IMR-90 (cell line): ENCODE measurements around the gene AUH. TPM values are rescaled to one million over a fixed set of nuclear protein-coding genes. Genes with fewer than 3 reads are reported as not detected.
A peak's percentile ranks its signal among the peaks of the same experiment; 100 is the strongest.

Source experiments
- ATAC-seq: fragments of 200-7000 bp; cut with Tn5 transposase; 2 replicates; pipeline ENCODE4 v1.9.1; 2020; ENCODE audit warnings: low read depth, mild to moderate bottlenecking, moderate library complexity
- BruUV-seq: library from RNA; stranded (reverse); fragments of 400-500 nt; replicated peaks from 2 replicates; lab custom pipeline; 2021; lab: Mats Ljungman, UMichigan
- CTCF ChIA-PET: fragments of 300-600 bp; formaldehyde crosslinking; extraction: SDS; loops from one replicate; lab custom pipeline; 2021; ENCODE audit warnings: antibody characterized with exemption; lab: Yijun Ruan, JAX
- POLR2A ChIA-PET: fragments of 300-600 bp; sonication (Branson Sonifier 250); formaldehyde crosslinking; loops from one replicate; lab custom pipeline; 2022; ENCODE audit warnings: antibody characterized with exemption; ENCODE audit not compliant: unreplicated experiment; lab: Charles Lee
- DNase-seq: peaks from one replicate; pipeline ENCODE4 v3.0.0; 2013
- H2AFZ ChIP-seq: replicated peaks from 2 replicates; pipeline ENCODE3; 2013; ENCODE audit warnings: low read length, mild to moderate bottlenecking; ENCODE audit not compliant: poor library complexity
- H2AK5ac ChIP-seq: 2 replicates; pipeline ENCODE4 v1.6.1; 2013; ENCODE audit warnings: low read depth, low read length, inconsistent platforms
- H2AK9ac ChIP-seq: replicated peaks from 2 replicates; pipeline ENCODE3; 2013; ENCODE audit warnings: mild to moderate bottlenecking, low read depth, low read length, moderate library complexity; ENCODE audit not compliant: poor library complexity
- H2BK120ac ChIP-seq: 2 replicates; pipeline ENCODE4 v1.6.1; 2013; ENCODE audit warnings: low read depth, low read length, inconsistent platforms
- H2BK15ac ChIP-seq: 3 replicates; pipeline ENCODE4 v1.6.1; 2013; ENCODE audit warnings: low read depth, low read length, inconsistent platforms
- H2BK20ac ChIP-seq: 2 replicates; pipeline ENCODE4 v1.6.1; 2013; ENCODE audit warnings: low read depth, mild to moderate bottlenecking, inconsistent platforms, low read length, moderate library complexity
- H2BK5ac ChIP-seq: 2 replicates; pipeline ENCODE4 v1.6.1; 2013; ENCODE audit warnings: mild to moderate bottlenecking, low read depth, low read length, inconsistent platforms; ENCODE audit not compliant: poor library complexity, severe bottlenecking
- H3K14ac ChIP-seq: replicated peaks from 2 replicates; pipeline ENCODE4 v1.6.1; 2013; ENCODE audit warnings: low read depth, low read length, inconsistent platforms
- H3K18ac ChIP-seq: 2 replicates; pipeline ENCODE4 v1.6.1; 2013; ENCODE audit warnings: low read depth, low read length, control low read depth
- H3K23ac ChIP-seq: 2 replicates; pipeline ENCODE4 v1.6.1; 2013; ENCODE audit warnings: low read depth, low read length, inconsistent platforms
- H3K27ac ChIP-seq: 2 replicates; pipeline ENCODE4 v1.5.1; 2013; ENCODE audit warnings: mild to moderate bottlenecking, control low read depth, low read length; ENCODE audit not compliant: insufficient read depth
- H3K27me3 ChIP-seq: 2 replicates; pipeline ENCODE4 v1.6.1; 2013; ENCODE audit warnings: low read length; ENCODE audit not compliant: control insufficient read depth, insufficient read depth
- H3K36me3 ChIP-seq: 2 replicates; pipeline ENCODE4 v1.6.1; 2013; ENCODE audit warnings: low read length, mixed read lengths; ENCODE audit not compliant: control insufficient read depth, insufficient read depth
- H3K4ac ChIP-seq: 2 replicates; pipeline ENCODE4 v1.6.1; 2013; ENCODE audit warnings: low read depth, low read length, inconsistent platforms
- H3K4me1 ChIP-seq: 2 replicates; pipeline ENCODE4 v1.6.1; 2013; ENCODE audit warnings: low read length, mixed read lengths; ENCODE audit not compliant: control insufficient read depth, insufficient read depth
- H3K4me2 ChIP-seq: 2 replicates; pipeline ENCODE4 v1.6.1; 2013; ENCODE audit warnings: low read depth, mild to moderate bottlenecking, control low read depth, low read length, moderate library complexity
- H3K4me3 ChIP-seq: 2 replicates; pipeline ENCODE4 v1.5.1; 2013; ENCODE audit warnings: low read depth, mild to moderate bottlenecking, control low read depth, low read length, moderate library complexity; ENCODE audit not compliant: insufficient read depth
- H3K56ac ChIP-seq: 2 replicates; pipeline ENCODE4 v1.6.1; 2013; ENCODE audit warnings: low read length, inconsistent platforms; ENCODE audit not compliant: insufficient read depth; ENCODE audit errors: extremely low read depth
- H3K79me1 ChIP-seq, 2 experiments: 2 replicates each; pipeline ENCODE4 v1.6.1; 2013; ENCODE audit warnings: low read length in 2 of 2, inconsistent platforms in 1 of 2, low read depth in 1 of 2
- H3K9ac ChIP-seq: 2 replicates; pipeline ENCODE4 v1.6.1; 2013; ENCODE audit warnings: low read depth, low read length, control low read depth
- H3K9me1 ChIP-seq: 2 replicates; pipeline ENCODE4 v1.6.1; 2013; ENCODE audit warnings: low read length, inconsistent platforms; ENCODE audit not compliant: insufficient read depth
- H3K9me3 ChIP-seq: 2 replicates; pipeline ENCODE4 v1.6.1; 2013; ENCODE audit warnings: low read length; ENCODE audit not compliant: control insufficient read depth, insufficient read depth
- H4K20me1 ChIP-seq: 2 replicates; pipeline ENCODE4 v1.6.1; 2013; ENCODE audit warnings: low read length, inconsistent platforms; ENCODE audit not compliant: insufficient read depth
- H4K5ac ChIP-seq: 2 replicates; pipeline ENCODE4 v1.6.1; 2013; ENCODE audit warnings: mild to moderate bottlenecking, low read depth, low read length, control low read depth
- H4K8ac ChIP-seq, 2 experiments: 2 replicates each; pipeline ENCODE4 v1.6.1; 2013; ENCODE audit warnings: low read depth in 2 of 2, low read length in 2 of 2, control low read depth in 1 of 2, inconsistent platforms in 1 of 2
- H4K91ac ChIP-seq: 2 replicates; pipeline ENCODE4 v1.6.1; 2013; ENCODE audit warnings: low read depth, low read length, inconsistent platforms; ENCODE audit not compliant: insufficient read depth
- CHD1 ChIP-seq: IDR thresholded peaks from 2 replicates; pipeline ENCODE4 v1.6.1; 2012; ENCODE audit warnings: low read depth, low read length, improper control_type of control experiment
- MAFK ChIP-seq: IDR thresholded peaks from 2 replicates; pipeline ENCODE4 v1.6.1; 2012; ENCODE audit warnings: low read depth, low read length, improper control_type of control experiment
- RAD21 ChIP-seq: IDR thresholded peaks from 2 replicates; pipeline ENCODE4 v1.6.1; 2012; ENCODE audit warnings: low read length, improper control_type of control experiment
- SMC3 ChIP-seq: fragments of 150-350 bp; IDR thresholded peaks from 2 replicates; pipeline ENCODE4 v1.6.1; 2016; ENCODE audit warnings: low read depth, mild to moderate bottlenecking, antibody characterized with exemption, low read length, moderate library complexity
- WGBS, 2 experiments: methylation state at CpG; one replicate each; pipeline versions ENCODE4 v1.1.5 to v1.1.7; 2013; ENCODE audit warnings: missing lambda C conversion rate in 2 of 2; ENCODE audit not compliant: insufficient read length in 1 of 2; ENCODE audit errors: extremely low coverage in 2 of 2; 5-methylcytosine and 5-hydroxymethylcytosine counted together
- dilution Hi-C: fragments of 300-500 bp; cut with HindIII; formaldehyde crosslinking; loops from one replicate; pipeline ENCODE4 v1.14.3; 2018; ENCODE audit warnings: low sequenced_read_pairs; ENCODE audit not compliant: unreplicated experiment
- in situ Hi-C: fragments of 300-500 bp; cut with MboI; formaldehyde crosslinking; loops from 3 replicates; pipeline ENCODE4 v1.14.3; 2019; ENCODE audit warnings: low sequenced_read_pairs, inconsistent platforms, mixed read lengths
- intact Hi-C: fragments of 100-400 bp; cut with micrococcal nuclease; formaldehyde crosslinking; loops from 2 replicates; pipeline ENCODE4 v1.10.0; 2022
- polyA plus RNA-seq, 3 experiments: library from polyadenylated mRNA; depleted of rRNA; stranded (reverse); fragments of >200 nt; gene quantifications; 2 replicates each; pipeline ENCODE4 v1.2.3, GENCODE V29; 2012; ENCODE audit warnings: low replicate concordance in 1 of 3
- total RNA-seq: library from RNA; depleted of rRNA; stranded (reverse); fragments of >200 nt; gene quantifications from 2 replicates; pipeline ENCODE4 v1.2.3, GENCODE V29; 2012

Gene AUH
- total and polyA plus RNA-seq, 2 of the 4 experiments (the other 2 are of a cell fraction): 5.9 to 8.1 TPM

DNA sequence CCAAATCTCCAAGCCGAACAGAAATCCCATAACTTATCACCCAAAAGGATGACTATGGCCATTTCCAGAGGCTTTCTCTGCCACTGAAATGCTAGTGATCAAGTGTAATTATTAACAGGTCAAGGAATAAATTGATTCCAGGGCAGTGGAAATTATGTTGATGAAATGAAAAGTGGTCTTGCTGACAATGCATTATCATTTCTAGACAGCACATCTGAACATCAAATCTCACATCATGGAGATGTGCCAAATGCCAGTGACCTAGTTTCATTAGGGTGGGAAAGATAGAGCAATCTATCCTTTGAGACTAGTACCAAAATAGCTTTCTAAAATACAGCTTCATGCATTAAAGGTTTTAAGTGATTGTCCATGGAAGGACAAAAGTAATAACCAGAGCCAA is 86.1 kb downstream of the AUH start:
- Histone ChIP-seq H2AK9ac (no peak overlapping the region), H3K79me1 (0 out of 4 replicates have a peak, but pooled peaks cover 0 to 13% of the 10 kb centered on the region in 2 experiments), H3K27me3 (no peaks in the 10 kb centered on the region), H3K14ac (no peak overlapping the region), H2AFZ (no peak overlapping the region), H3K9me3 (no peaks in the 10 kb centered on the region), H4K5ac (no peak overlapping the region), H2BK20ac (no peak overlapping the region), H2BK15ac (no peak overlapping the region), H2BK120ac (no peak overlapping the region), H3K4me2 (no peak overlapping the region), H3K27ac (no peak overlapping the region), H4K20me1 (no peaks in the 10 kb centered on the region), H3K9ac (no peak overlapping the region), H3K18ac (no peak overlapping the region), H3K23ac (no peak overlapping the region), H3K36me3 (no peaks in the 10 kb centered on the region), H2BK5ac (no peak overlapping the region), H4K8ac (no peak overlapping the region), H3K4me3 (no peak overlapping the region), H4K91ac (no peak overlapping the region), H3K9me1 (peaks cover 3% of the 10 kb centered on the region; the same call in 1 of the 2 replicates), H3K4me1 (no peaks in the 10 kb centered on the region), H3K56ac (no peak overlapping the region), H3K4ac (no peak overlapping the region), H2AK5ac (no peak overlapping the region)
- ATAC-seq (no peak), DNase-seq (no peak)
- CTCF ChIA-PET: no interaction called here
- TF ChIP-seq MAFK: peak; percentile 75
- TF ChIP-seq SMC3: no peak
- no peak for TF ChIP-seq CHD1
- TF ChIP-seq RAD21: no peak
- no CpG with 5 or more reads among the region's 1 CpG for WGBS, 2 experiments
- intact Hi-C loops: no loop called here
- dilution Hi-C loops: no loop called here
- POLR2A ChIA-PET: no interaction called here
- in situ Hi-C loops: no loop called here
- BruUV-seq: no TSS peak
